H1 (cell line): ENCODE measurements around the gene KIF13A. TPM values are rescaled to one million over a fixed set of nuclear protein-coding genes. Genes with fewer than 3 reads are reported as not detected.

Experiments
- CTCF ChIA-PET: fragments of 300-600 bp; sonication (Branson Sonifier 250); formaldehyde crosslinking; loops from one replicate; lab custom pipeline; 2021; ENCODE audit not compliant: partially characterized antibody; lab: Charles Lee
- POLR2A ChIA-PET: fragments of 300-600 bp; sonication (Branson Sonifier 250); formaldehyde crosslinking; loops from one replicate; lab custom pipeline; 2021; ENCODE audit warnings: inconsistent platforms; ENCODE audit not compliant: partially characterized antibody; lab: Charles Lee
- DNase-seq, 2 experiments: peaks; one replicate each; pipeline versions ENCODE4 v3.0.0 to v3.0.0-alpha.2; 2010 to 2022; ENCODE audit warnings: low spot score in 2 of 2, low read depth in 1 of 2, mixed read lengths in 1 of 2
- FAIRE-seq: peaks from 2 replicates; lab custom pipeline; 2011; peaks lifted over from hg19 to GRCh38; lab: Jason Lieb, UNC
- H2AFZ ChIP-seq: 2 replicates; pipeline ENCODE4 v1.8.1; 2012; ENCODE audit warnings: low read length, inconsistent platforms
- H2AK5ac ChIP-seq: 2 replicates; pipeline ENCODE4 v1.6.1; 2013; ENCODE audit warnings: low read depth, low read length
- H2BK120ac ChIP-seq: replicated peaks from 2 replicates; pipeline ENCODE3; 2013; ENCODE audit warnings: low read depth, low read length, inconsistent platforms
- H2BK12ac ChIP-seq: 2 replicates; pipeline ENCODE4 v1.6.1; 2013; ENCODE audit warnings: low read depth, low read length
- H2BK15ac ChIP-seq: 2 replicates; pipeline ENCODE4 v1.6.1; 2013; ENCODE audit warnings: low read length
- H2BK20ac ChIP-seq: 2 replicates; pipeline ENCODE4 v1.6.1; 2013; ENCODE audit warnings: low read length
- H2BK5ac ChIP-seq: 2 replicates; pipeline ENCODE4 v1.6.1; 2013; ENCODE audit warnings: low read depth, low read length
- H3K14ac ChIP-seq: 2 replicates; pipeline ENCODE4 v1.6.1; 2013; ENCODE audit warnings: inconsistent platforms; ENCODE audit not compliant: insufficient read length
- H3K18ac ChIP-seq: 2 replicates; pipeline ENCODE4 v1.6.1; 2013; ENCODE audit warnings: low read length; ENCODE audit errors: extremely low read depth
- H3K23ac ChIP-seq: 2 replicates; pipeline ENCODE4 v1.6.1; 2013; ENCODE audit warnings: inconsistent platforms; ENCODE audit not compliant: insufficient read length
- H3K23me2 ChIP-seq: 2 replicates; pipeline ENCODE4 v1.6.1; 2013; ENCODE audit warnings: low read depth, low read length
- H3K27ac ChIP-seq: 2 replicates; pipeline ENCODE4 v1.6.1; 2011; ENCODE audit warnings: low read depth, low read length, inconsistent platforms
- H3K27me3 ChIP-seq, 4 experiments: replicated peaks in 1 of 4; 1 replicate in 1 of 4; 2 replicates in 3 of 4; pipeline versions ENCODE4 v1.6.1 to v1.8.1; 2011 to 2013; ENCODE audit warnings: low read length in 3 of 4, mild to moderate bottlenecking in 3 of 4, inconsistent platforms in 2 of 4, mixed read lengths in 2 of 4, moderate library complexity in 1 of 4; ENCODE audit not compliant: control insufficient read depth in 3 of 4, insufficient read depth in 3 of 4; ENCODE audit errors: extremely low read depth in 1 of 4
- H3K36me3 ChIP-seq, 4 experiments: 2 replicates each; pipeline versions ENCODE4 v1.6.1 to v1.8.1; 2011 to 2013; ENCODE audit warnings: mild to moderate bottlenecking in 4 of 4, low read length in 3 of 4, moderate library complexity in 2 of 4, control low read depth in 1 of 4, inconsistent platforms in 1 of 4; ENCODE audit not compliant: insufficient read depth in 4 of 4, control insufficient read depth in 2 of 4
- H3K4ac ChIP-seq: replicated peaks from 2 replicates; pipeline ENCODE3; 2013; ENCODE audit warnings: low read length, low read depth, mixed read lengths, inconsistent platforms; ENCODE audit not compliant: insufficient read length
- H3K4me1 ChIP-seq, 4 experiments: replicated peaks in 1 of 4; 1 replicate in 1 of 4; 2 replicates in 3 of 4; pipeline versions ENCODE4 v1.6.1 to v1.8.1; 2011 to 2013; ENCODE audit warnings: low read length in 3 of 4, inconsistent platforms in 2 of 4, mixed read lengths in 1 of 4; ENCODE audit not compliant: insufficient read depth in 4 of 4, control insufficient read depth in 3 of 4
- H3K4me2 ChIP-seq, 2 experiments: 2 replicates each; pipeline versions ENCODE4 v1.6.1 to v1.8.1; 2011 to 2013; ENCODE audit warnings: low read depth in 2 of 2, low read length in 2 of 2, control low read depth in 1 of 2, inconsistent platforms in 1 of 2, mild to moderate bottlenecking in 1 of 2; ENCODE audit not compliant: insufficient read depth in 1 of 2
- H3K4me3 ChIP-seq, 4 experiments: fragments of 200-600, 300-600 bp in 1 of 4; sonication (generic), shearing (Covaris generic), sonication (Bioruptor Twin) in 1 of 4; 2 replicates each; pipeline versions ENCODE4 v1.5.1 to v1.8.1; 2011 to 2016; ENCODE audit warnings: low read length in 4 of 4, low read depth in 3 of 4, control low read depth in 2 of 4, inconsistent platforms in 2 of 4, mild to moderate bottlenecking in 2 of 4, mixed read lengths in 1 of 4, moderate library complexity in 1 of 4; ENCODE audit not compliant: insufficient read depth in 2 of 4; ENCODE audit errors: extremely low read depth in 1 of 4
- H3K56ac ChIP-seq: replicated peaks from 2 replicates; pipeline ENCODE3; 2013; ENCODE audit warnings: low read depth, mild to moderate bottlenecking, mixed read lengths, low read length, inconsistent platforms; ENCODE audit not compliant: insufficient read length
- H3K79me1 ChIP-seq: 2 replicates; pipeline ENCODE4 v1.6.1; 2013; ENCODE audit warnings: low read depth, low read length, control low read depth
- H3K79me2 ChIP-seq, 2 experiments: 2 replicates each; pipeline versions ENCODE4 v1.6.1 to v1.8.1; 2012 to 2013; ENCODE audit warnings: low read length in 2 of 2, mild to moderate bottlenecking in 2 of 2, inconsistent platforms in 1 of 2; ENCODE audit not compliant: insufficient read depth in 2 of 2, control insufficient read depth in 1 of 2
- H3K9ac ChIP-seq, 4 experiments: replicated peaks in 1 of 4; 1 replicate in 1 of 4; 2 replicates in 3 of 4; pipeline versions ENCODE4 v1.6.1 to v1.8.1; 2011 to 2013; ENCODE audit warnings: low read depth in 3 of 4, low read length in 3 of 4, control low read depth in 2 of 4, mild to moderate bottlenecking in 2 of 4, moderate library complexity in 2 of 4, inconsistent platforms in 1 of 4; ENCODE audit errors: extremely low read depth in 1 of 4
- H3K9me3 ChIP-seq, 2 experiments: 2 replicates each; pipeline versions ENCODE4 v1.6.1 to v1.8.1; 2012 to 2013; ENCODE audit warnings: mild to moderate bottlenecking in 2 of 2, moderate library complexity in 2 of 2, control low read depth in 1 of 2, inconsistent platforms in 1 of 2, low read depth in 1 of 2, low read length in 1 of 2, mixed read lengths in 1 of 2; ENCODE audit not compliant: insufficient read depth in 2 of 2
- H4K20me1 ChIP-seq, 2 experiments: replicated peaks in 1 of 2; 2 replicates each; pipeline versions ENCODE3 to v1.8.1; 2011 to 2013; ENCODE audit warnings: inconsistent platforms in 2 of 2, low read length in 2 of 2, mild to moderate bottlenecking in 1 of 2; ENCODE audit not compliant: insufficient read depth in 2 of 2, control insufficient read depth in 1 of 2
- H4K5ac ChIP-seq: 2 replicates; pipeline ENCODE4 v1.6.1; 2013; ENCODE audit warnings: low read length, low read depth, mixed read lengths, inconsistent platforms; ENCODE audit not compliant: insufficient read length
- H4K8ac ChIP-seq: 2 replicates; pipeline ENCODE4 v1.8.0; 2013; ENCODE audit warnings: mild to moderate bottlenecking, moderate library complexity, low read length, inconsistent platforms; ENCODE audit not compliant: insufficient read depth; ENCODE audit errors: extremely low read depth
- H4K91ac ChIP-seq: replicated peaks from 2 replicates; pipeline ENCODE3; 2013; ENCODE audit warnings: low read length, mixed read lengths, inconsistent platforms; ENCODE audit not compliant: insufficient read length
- POLR2AphosphoS5 ChIP-seq: IDR thresholded peaks from 2 replicates; pipeline ENCODE4 v1.6.1; 2011; ENCODE audit warnings: low read depth, low read length
- polyA plus RNA-seq, 7 experiments: library from polyadenylated mRNA; depleted of rRNA in 3 of 7; stranded (reverse) in 5 of 7; unstranded in 2 of 7; fragments of >200 nt in 5 of 7; fragments of 200-250 nt in 2 of 7; gene quantifications; 1 replicate in 5 of 7; 2 replicates in 1 of 7; 4 replicates in 1 of 7; pipeline versions ENCODE4 v1.2.1 to v1.2.3, GENCODE V29; 2011 to 2013; ENCODE audit warnings: missing spikeins in 2 of 7, mixed read lengths in 2 of 7
- total RNA-seq: library from RNA; stranded (reverse); fragmentation: NEBNext Ultra II Directional; extraction: Animal tissue kit (Norgen Biotek cat#: 25700); gene quantifications from 2 replicates; pipeline ENCODE4 v1.2.1, GENCODE V29; 2021

Gene KIF13A
- total and polyA plus RNA-seq, 2 of the 8 experiments (the other 6 are each of a cell fraction or from before 2014, with no cell fraction given) = 14.7 to 40.8 TPM

DNA sequence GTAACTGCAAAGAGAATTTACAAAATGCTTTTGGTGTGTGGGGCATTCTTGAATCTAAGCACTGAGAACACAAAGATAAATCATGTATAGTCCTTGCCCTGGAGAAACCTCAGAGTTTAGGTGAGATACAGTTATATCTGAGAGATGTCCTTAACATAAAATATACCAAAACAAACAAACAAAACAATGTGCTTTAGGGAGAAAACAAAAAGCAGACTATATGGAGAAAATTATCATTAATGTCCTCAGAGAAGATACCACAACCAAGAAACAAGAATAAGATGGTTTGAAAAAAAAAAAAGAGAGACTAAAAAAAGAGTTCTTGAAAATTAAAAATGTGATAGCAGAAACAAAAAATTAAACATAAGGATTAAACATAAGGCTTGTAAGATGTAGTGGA is 8.0 kb downstream of the KIF13A start:
- H3K4me3 ChIP-seq = no peak overlapping the region
- H2AK5ac ChIP-seq = no peak overlapping the region
- POLR2A ChIA-PET = interaction anchor here (1.4 kb wide), 1 partner anchor 12 kb away, joined by 4 read pairs; no protein-coding TSS in a partner anchor
- TF ChIP-seq POLR2AphosphoS5 = no peak

More for the DNA sequence above, 8.0 kb downstream of the KIF13A start:
- no peak overlapping the region for H3K4ac ChIP-seq
- H3K79me1 ChIP-seq = 0 out of 2 replicates have a peak, but pooled peaks cover 3% of the 10 kb centered on the region
- H3K23me2 ChIP-seq = no peaks in the 10 kb centered on the region
- no peak overlapping the region for H3K27ac ChIP-seq
- FAIRE-seq (no peak), DNase-seq (no peak)
- H3K18ac ChIP-seq = no peak overlapping the region
- H3K4me2 ChIP-seq = no peak overlapping the region
- peaks cover 0 to 5% (median 4%) of the 10 kb centered on the region in 4 experiments; a peak in 5 of 7 replicates for H3K4me1 ChIP-seq
- no peak overlapping the region for H3K14ac ChIP-seq
- H2BK20ac ChIP-seq = no peak overlapping the region
- no peak overlapping the region for H3K56ac ChIP-seq
- no peak overlapping the region for H2BK5ac ChIP-seq
- peaks cover 0 to 7% (median 2%) of the 10 kb centered on the region in 4 experiments; a peak in 2 of 8 replicates for H3K36me3 ChIP-seq
- no peak overlapping the region for H3K23ac ChIP-seq
- H2BK15ac ChIP-seq = no peak overlapping the region
- no peak overlapping the region for H3K9ac ChIP-seq
- no peak overlapping the region for H4K8ac ChIP-seq
- CTCF ChIA-PET = interaction anchor here (1.0 kb wide), 1 partner anchor 65 kb away, joined by 3 read pairs; no protein-coding TSS in a partner anchor
- H4K20me1 ChIP-seq = peaks cover under 1 to 7% of the 10 kb centered on the region in 2 experiments
- H4K91ac ChIP-seq = no peak overlapping the region
- no peak overlapping the region for H4K5ac ChIP-seq
- H3K27me3 ChIP-seq = no peaks in the 10 kb centered on the region
- no peak overlapping the region for H2BK12ac ChIP-seq
- no peak overlapping the region for H2AFZ ChIP-seq
- no peak overlapping the region for H2BK120ac ChIP-seq
- no peaks in the 10 kb centered on the region for H3K9me3 ChIP-seq
- peaks cover 0 to 81% of the 10 kb centered on the region in 2 experiments; a peak in 3 of 4 replicates for H3K79me2 ChIP-seq
